ENCODE data around the gene GPR137.

- TF ChIP-seq TAF1 (IDR thresholded peaks at IDR 0.05; ENCODE audit: low read depth, low read length) (no peak), POLR2A (IDR thresholded peaks at IDR 0.05; ENCODE audit: low read depth, low read length) (no peak), POLR2AphosphoS5 (IDR thresholded peaks at IDR 0.05; ENCODE audit: low read depth, low read length) (no peak), POU2F2 (IDR thresholded peaks at IDR 0.05; ENCODE audit: low read depth, low read length) (no peak), PAX5 (IDR thresholded peaks at IDR 0.05; ENCODE audit: insufficient read depth, low read length, severe bottlenecking) (no peak)
These were observed 27.3 kb upstream of the GPR137 start for GRCh38 chr11:64258356-64258755.
